Left colon (tissue), 2 donors: ENCODE results near the gene C5orf47. TPM values are rescaled to one million over a fixed set of nuclear protein-coding genes. Genes with fewer than 3 reads are reported as not detected.

Experiments used
- ATAC-seq: fragments of 200-7000 bp; cut with Tn5 transposase; one replicate; pipeline ENCODE4 v1.9.1; 2020; ENCODE audit warnings: mild to moderate bottlenecking, moderate library complexity
- DNase-seq, 2 donors: peaks; one replicate each; pipeline ENCODE4 v3.0.0-alpha.2; 2020
- intact Hi-C, 2 donors: fragments of 100-400 bp; cut with DNase I in 1 of 2; cut with micrococcal nuclease in 1 of 2; formaldehyde crosslinking; loops; one replicate each; pipeline versions ENCODE4 v1.11.2 to v1.14.0; 2022; cut with DNase I, micrococcal nuclease
- total RNA-seq, 2 donors: library from RNA; stranded (reverse); fragmentation: NEBNext Ultra II Directional; extraction: Animal tissue kit (Norgen Biotek cat#: 25700); gene quantifications; one replicate each; pipeline ENCODE4 v1.2.1, GENCODE V29; 2021
- donor health status: DM: no; HTN: no; CAD: no.
- donor health status: DM: yes; HTN: yes; CAD: no.

The C5orf47 gene
- total RNA-seq, 2 donors from 2014 or later, result not detected

GRCh38 chr5:173968154-173968797 is 20.7 kb upstream of the C5orf47 start:
- DNase-seq, result no peak
- ATAC-seq, result no peak
- intact Hi-C loops, result no loop called here

DNA sequence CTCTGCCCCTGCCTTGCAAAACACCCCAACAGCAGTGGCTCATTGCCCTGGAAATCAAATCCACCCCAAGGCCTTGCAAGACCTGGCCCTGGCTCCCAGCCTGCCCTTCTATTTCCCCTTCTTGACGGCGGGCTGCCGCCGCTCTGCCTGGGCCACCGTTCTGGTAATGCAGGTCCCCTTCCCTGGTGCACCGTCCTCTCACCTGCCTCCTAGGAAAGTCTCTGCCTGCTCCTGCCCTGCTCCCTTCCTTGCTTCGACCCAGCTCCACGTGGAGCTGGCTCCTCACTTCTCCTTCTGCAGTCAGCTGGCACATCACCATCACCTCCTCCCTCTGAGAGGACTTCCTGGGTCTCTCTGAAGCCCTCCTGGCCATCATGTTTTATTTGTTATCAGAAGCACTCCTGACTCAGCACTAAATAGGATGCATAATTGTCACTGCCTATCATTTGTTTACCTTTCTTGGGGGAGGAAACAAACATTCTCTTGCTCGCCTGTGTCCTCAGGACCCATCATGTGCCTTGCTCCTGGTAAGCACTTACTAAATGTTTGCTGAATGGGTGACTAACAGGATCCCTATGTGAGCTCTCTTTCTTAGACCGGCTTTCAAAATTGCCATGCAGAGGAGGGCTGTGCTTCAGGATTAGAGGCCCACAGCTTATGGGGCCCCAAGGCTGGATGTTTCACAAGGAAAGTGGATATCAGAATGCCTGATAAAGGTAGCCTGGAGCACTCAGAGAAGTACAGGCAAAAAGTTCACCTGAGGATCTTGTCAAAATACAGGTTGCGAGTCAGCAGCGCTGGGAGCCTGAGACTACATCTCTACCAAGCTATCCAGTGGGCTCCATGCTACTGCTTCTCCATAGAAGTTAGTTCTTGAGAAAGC is 19.6 kb upstream of the C5orf47 start:
- intact Hi-C loops, result no loop called here
- ATAC-seq (no peak), DNase-seq (no peak)

DNA sequence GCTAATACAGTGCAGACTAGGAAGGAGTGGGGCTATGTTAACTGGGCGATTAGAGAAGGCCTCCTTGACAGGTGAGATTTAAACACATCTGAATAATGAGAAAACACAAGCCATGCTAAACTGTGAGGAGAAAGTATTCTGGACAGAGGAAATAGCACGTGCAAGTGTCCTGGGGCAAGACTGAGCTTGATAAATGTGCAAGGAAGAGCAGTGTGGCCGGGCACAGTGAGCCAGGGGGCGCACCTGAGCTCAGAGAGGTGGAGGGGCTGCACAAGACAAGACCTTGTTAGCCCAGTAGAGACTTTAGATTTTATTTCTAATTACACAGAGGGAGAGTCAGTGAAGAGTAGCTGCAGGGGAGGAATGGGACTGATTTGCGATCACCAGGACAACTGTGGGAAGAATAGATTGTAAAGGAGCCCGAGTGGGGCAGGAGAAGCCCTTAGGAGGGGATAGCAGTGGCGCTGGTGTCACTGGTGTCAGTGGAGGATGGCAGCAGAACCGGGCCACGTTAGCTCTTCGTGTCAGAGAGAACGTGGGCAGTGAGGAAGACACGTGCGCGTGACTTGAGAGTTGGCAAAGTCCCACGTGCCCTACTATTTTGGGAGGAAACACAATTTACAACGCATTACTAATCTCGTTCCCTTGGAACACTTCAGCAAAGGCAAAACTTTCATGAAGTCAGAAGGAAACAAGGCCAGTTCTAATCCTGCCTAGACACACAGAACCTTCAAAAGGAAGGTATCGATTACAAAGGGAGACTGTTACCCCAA is 17.9 kb upstream of the C5orf47 start:
- intact Hi-C loops, result no loop called here
- ATAC-seq (no peak), DNase-seq (no peak)

DNA sequence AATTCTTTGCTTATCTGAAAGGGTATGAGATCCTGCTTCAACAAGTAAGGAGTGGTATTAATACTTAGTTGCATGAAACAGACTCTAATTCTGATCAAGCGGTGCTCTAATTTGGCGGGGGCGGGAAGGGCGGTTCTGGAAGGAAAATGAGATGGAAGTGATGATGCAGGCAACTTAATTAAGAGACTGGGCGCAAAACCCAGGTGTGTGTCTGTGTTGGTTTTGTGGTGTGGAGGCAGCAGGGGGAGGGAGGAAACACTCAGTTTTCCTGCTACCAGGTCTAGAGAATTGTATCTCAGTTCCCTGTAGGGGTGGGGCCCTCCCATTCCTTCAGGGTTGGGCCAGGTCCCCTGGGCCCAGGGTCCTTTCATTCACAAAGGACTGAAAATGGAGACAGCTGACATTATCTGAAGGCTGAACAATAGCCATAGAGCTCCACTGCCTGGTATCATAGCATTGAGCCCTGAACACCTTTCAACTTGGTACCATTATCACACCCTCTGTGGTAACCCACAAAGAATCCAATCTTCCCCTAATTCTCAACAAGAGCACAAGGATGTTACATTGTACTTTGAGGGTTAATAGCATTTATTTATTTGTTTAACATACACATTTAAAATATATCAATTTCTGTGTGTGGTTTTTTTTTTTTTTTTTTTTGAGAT is 17.2 kb upstream of the C5orf47 start:
- ATAC-seq, result no peak
- DNase-seq, result no peak
- intact Hi-C loops, result loop anchor here in 1 of 2 donors (2.0 kb wide), 1 partner anchor 353 kb away; no protein-coding TSS in a partner anchor

DNA sequence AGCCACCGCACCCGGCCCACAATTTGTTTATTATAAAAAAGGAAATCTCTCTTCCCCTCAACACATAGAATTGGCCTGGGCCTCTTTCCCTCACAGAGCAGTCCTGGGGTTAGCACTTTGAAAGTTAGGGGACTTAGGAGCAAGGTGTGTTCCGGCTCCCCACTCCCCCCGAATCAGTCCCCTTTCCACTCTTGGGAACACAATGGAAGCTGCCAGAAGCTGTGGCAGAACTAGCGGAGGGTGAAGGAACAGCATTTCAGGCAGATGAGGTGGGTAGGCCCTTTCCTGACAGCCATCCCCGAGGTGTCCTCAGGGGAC is 16.4 kb upstream of the C5orf47 start:
- ATAC-seq (no peak), DNase-seq (no peak)
- intact Hi-C loops, result loop anchor here in 1 of 2 donors (2.0 kb wide), 1 partner anchor 354 kb away; no protein-coding TSS in a partner anchor

DNA sequence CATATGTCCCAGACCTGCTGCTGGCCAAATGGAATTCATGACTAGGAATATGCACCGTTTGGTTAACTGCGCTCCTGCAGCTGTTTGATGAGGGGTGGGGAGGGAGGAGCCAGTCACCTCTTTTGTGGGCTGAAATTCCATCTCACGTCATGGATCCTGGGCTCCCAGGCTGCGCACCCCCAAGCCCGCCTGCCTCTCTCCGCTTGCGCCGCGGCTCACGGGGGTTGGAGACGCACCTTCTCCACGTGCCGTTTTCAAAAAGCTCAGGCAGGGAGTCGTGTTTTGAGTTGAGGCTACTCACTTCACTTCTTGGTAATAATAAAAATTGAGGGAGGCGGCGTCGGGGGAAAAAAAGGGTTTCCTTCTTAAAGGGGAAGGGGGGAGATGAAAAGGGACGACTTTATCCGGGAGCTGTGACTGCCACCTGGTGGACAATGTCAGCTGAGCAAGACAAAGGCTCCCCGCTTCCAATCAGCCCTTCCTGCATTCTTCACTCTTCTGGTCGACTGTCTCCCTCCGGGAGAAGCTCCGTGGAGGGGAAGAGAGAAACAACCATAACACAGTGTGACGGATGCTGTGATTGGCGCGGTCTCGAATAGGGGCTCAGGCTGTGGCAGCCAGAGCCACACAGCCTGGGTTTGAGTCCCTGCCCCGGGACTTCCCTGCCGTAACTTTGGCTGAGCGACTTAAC is 15.9 kb upstream of the C5orf47 start:
- peak; percentile 72 to 88 for DNase-seq
- intact Hi-C loops, result loop anchor here in 1 of 2 donors (2.0 kb wide), 1 partner anchor 354 kb away; no protein-coding TSS in a partner anchor
- peak; percentile 93 for ATAC-seq

GRCh38 chr5:173973616-173973969 is 15.4 kb upstream of the C5orf47 start:
- peak in 1 of 2 donors; percentile 44 for DNase-seq
- intact Hi-C loops, result loop anchor here in 1 of 2 donors (2.0 kb wide), 1 partner anchor 355 kb away; no protein-coding TSS in a partner anchor
- peak; percentile 76 for ATAC-seq

DNA sequence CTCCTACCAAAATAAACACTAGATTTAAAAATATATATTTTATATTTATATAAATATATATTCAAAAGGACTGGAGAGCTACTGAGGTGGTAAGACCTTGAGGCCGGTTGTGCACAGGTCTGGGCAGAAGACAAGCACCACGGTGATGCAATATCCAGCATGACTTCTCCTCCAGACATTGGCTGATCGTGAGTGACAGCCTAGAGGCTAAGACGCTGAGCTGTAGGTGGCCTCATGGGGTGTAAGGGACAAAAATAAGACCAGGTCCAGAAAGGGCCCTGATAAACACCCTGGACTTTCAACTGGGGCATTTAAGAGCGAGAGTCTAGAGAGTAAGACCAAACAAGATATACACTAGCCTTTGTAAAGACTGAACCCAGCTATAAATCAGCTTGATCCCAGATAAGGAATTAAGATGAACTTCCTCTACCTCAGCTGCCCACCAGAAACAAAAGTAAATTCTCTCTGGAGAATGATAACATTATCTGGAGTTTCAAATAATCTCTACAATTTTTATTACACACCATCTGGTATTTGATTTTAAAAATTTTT is 14.2 kb upstream of the C5orf47 start:
- intact Hi-C loops, result no loop called here
- no peak for DNase-seq
- no peak for ATAC-seq

GRCh38 chr5:173981185-173981761 is 7.7 kb upstream of the C5orf47 start:
- ATAC-seq (no peak), DNase-seq (no peak)
- intact Hi-C loops, result no loop called here

DNA sequence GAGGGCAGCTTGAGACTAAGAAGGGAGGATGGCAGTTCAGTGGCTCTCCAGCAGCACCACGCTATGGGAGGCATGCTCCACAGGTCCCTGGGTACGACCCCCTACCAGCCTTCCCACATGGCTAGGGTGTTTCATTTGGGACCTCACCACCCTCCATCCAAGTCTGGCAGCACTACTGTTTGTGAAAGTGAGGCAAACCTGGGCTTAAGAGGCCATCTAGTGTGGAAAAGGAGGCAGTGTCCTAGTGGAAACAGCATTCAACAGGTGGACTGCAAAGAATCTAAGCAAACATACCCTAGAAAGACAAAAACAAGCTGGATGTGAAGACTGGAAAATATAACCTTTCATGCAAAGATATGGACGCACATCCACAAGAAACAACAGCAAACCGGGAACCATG is 4.8 kb upstream of the C5orf47 start:
- DNase-seq (no peak), ATAC-seq (no peak)
- intact Hi-C loops, result no loop called here

GRCh38 chr5:173989432-173990082 is 587 bp downstream of the C5orf47 start:
- intact Hi-C loops, result no loop called here
- DNase-seq (no peak), ATAC-seq (no peak)

- ATAC-seq (no peak), DNase-seq (no peak)
- intact Hi-C loops, result no loop called here
Measured at GRCh38 chr5:173997331-173997730, 8.4 kb downstream of the C5orf47 start.

DNA sequence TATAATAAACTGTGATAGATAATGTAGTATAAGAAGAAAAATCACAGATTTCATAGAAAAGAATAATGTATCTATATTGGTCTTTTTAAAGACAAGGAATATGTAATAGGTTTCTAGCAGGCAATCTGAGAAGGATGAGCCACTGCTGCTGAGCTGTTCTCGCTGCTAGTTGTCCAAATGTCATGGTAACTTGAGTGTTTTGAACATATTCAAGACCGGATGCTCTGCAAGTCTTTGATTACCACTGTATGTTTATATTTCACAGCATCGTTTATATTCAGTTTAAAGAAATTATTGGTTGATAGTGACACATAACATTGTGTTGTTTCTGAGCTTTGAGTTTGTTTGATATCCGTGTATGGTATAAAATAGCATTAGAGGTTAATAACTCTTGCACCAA is 9.6 kb downstream of the C5orf47 start:
- DNase-seq, result no peak
- intact Hi-C loops, result no loop called here
- no peak for ATAC-seq

DNA sequence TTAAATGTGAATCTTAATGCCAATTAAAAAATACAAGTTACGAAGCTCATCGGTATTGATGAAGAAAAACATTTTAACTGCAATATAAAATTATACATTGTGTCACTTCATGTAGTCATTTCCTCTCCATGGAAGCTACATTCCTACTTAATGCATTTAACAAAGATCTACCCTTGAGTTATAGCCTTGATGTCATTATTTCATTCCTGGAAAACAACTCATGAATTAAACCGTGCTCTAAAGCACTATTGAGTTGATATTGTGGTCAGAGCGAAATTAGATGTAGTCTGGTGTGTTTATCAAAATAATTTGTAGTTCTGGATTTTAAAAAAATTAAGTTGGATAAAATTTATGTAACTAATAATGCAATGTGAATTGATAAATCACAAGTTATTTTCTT is 11.1 kb downstream of the C5orf47 start:
- no peak for ATAC-seq
- intact Hi-C loops, result no loop called here
- DNase-seq, result no peak

- ATAC-seq (no peak), DNase-seq (no peak)
- intact Hi-C loops, result no loop called here
Measured at GRCh38 chr5:174003795-174004194, 14.8 kb downstream of the C5orf47 start.

- ATAC-seq (no peak), DNase-seq (no peak)
- intact Hi-C loops, result no loop called here
Measured at GRCh38 chr5:174008922-174009321, 20.0 kb downstream of the C5orf47 start.

DNA sequence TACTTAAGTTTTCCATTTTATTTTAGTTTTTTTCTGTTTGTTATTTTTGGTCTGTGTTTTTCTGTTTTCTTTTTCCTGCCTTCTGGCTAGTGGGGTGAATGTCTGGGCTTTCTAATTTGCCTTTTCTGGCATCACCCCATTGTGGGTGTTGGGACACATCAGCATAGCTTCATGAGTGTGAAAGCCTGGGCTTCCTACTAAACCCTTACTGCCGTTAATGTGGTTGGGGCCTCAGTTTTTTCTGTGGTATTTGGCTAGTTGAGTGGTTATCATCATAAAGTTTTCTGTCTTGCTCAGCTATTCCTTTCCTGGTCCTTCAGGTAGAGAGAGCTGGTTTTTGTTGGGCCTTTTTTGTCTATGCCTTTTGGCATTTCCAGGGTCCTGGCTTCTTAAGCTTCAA is 21.4 kb downstream of the C5orf47 start:
- intact Hi-C loops, result no loop called here
- no peak for DNase-seq
- ATAC-seq, result no peak
